Measurements from ENCODE around the gene CACNA1I. TPM values are rescaled to one million over a fixed set of nuclear protein-coding genes. Genes with fewer than 3 reads are reported as not detected.

The CACNA1I gene
- total RNA-seq, 1 experiment from 2014 or later, result 0.02 TPM

DNA sequence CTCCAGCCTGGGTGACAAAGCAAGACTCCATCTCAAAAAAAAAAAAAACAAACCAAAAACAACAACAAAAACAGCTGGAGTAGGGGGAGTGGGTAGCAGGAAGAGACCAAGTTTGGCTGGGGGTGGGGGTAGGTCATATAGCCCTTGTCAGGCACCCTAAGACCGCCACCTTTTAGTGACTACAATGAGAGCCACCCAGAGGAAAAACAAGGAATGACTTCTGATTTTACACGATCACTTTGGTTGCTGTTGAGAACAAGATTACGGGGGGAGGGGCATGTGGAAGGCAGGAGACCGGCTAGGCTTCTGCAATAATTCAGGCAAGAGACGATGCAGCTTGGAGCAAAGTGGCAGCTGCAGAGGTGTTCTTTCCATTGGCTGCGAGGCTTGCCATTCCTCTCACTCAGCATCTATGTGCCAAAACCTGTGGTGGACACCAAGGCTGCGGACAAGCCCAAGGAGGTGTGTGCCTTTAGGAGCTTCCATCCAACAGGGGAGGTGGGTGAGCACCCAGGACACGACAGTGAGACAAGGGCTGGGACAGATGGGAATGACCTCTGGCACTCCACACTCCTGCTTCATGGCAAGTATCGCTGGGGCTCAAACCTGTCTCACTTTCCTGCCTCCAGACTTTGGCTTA, 39.7 kb upstream of the CACNA1I start:
- no peak overlapping the region for H3K27ac Mint-ChIP-seq (ENCODE audit: low read depth, unreplicated experiment)
- intact Hi-C loops (cut with micrococcal nuclease), result loop anchor here (5.0 kb wide), 2 partner anchors 511 to 646 kb away; partner anchors contain the start of gene TNRC6B
- ChIA-PET POLR2A (interaction anchor here (0.5 to 5.1 kb wide), 13 partner anchors 8 to 1532 kb away, joined by 3 to 85 read pairs (median 10); partner anchors contain the start of genes ATF4, MIEF1 and RPL3), CTCF (interaction anchor here (0.6 to 26.5 kb wide), 16 partner anchors 9 to 1073 kb away, joined by 3 to 471 read pairs (median 4); partner anchors contain the start of gene RPL3)
- H3K27me3 Mint-ChIP-seq (ENCODE audit: insufficient read depth, unreplicated experiment), result no peaks in the 10 kb centered on the region
- peak overlapping the region; percentile 97 for H3K4me3 Mint-ChIP-seq (ENCODE audit: unreplicated experiment)
- H3K4me1 Mint-ChIP-seq (ENCODE audit: insufficient read depth, unreplicated experiment), result peaks cover 47% of the 10 kb centered on the region
- TF ChIP-seq, protein P1, sequence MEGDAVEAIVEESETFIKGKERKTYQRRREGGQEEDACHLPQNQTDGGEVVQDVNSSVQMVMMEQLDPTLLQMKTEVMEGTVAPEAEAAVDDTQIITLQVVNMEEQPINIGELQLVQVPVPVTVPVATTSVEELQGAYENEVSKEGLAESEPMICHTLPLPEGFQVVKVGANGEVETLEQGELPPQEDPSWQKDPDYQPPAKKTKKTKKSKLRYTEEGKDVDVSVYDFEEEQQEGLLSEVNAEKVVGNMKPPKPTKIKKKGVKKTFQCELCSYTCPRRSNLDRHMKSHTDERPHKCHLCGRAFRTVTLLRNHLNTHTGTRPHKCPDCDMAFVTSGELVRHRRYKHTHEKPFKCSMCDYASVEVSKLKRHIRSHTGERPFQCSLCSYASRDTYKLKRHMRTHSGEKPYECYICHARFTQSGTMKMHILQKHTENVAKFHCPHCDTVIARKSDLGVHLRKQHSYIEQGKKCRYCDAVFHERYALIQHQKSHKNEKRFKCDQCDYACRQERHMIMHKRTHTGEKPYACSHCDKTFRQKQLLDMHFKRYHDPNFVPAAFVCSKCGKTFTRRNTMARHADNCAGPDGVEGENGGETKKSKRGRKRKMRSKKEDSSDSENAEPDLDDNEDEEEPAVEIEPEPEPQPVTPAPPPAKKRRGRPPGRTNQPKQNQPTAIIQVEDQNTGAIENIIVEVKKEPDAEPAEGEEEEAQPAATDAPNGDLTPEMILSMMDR (IDR thresholded peaks at IDR 0.05; ENCODE audit: unreplicated experiment), result peak; percentile 17
- BruUV-seq (replicated peaks), result TSS peak; percentile 25
- H3K36me3 Mint-ChIP-seq (ENCODE audit: insufficient read depth, unreplicated experiment), result peaks cover 49% of the 10 kb centered on the region
- H3K9me3 Mint-ChIP-seq (ENCODE audit: unreplicated experiment), result no peaks in the 10 kb centered on the region
- DNase-seq (ENCODE audit: unreplicated experiment), result peak; percentile 47

DNA sequence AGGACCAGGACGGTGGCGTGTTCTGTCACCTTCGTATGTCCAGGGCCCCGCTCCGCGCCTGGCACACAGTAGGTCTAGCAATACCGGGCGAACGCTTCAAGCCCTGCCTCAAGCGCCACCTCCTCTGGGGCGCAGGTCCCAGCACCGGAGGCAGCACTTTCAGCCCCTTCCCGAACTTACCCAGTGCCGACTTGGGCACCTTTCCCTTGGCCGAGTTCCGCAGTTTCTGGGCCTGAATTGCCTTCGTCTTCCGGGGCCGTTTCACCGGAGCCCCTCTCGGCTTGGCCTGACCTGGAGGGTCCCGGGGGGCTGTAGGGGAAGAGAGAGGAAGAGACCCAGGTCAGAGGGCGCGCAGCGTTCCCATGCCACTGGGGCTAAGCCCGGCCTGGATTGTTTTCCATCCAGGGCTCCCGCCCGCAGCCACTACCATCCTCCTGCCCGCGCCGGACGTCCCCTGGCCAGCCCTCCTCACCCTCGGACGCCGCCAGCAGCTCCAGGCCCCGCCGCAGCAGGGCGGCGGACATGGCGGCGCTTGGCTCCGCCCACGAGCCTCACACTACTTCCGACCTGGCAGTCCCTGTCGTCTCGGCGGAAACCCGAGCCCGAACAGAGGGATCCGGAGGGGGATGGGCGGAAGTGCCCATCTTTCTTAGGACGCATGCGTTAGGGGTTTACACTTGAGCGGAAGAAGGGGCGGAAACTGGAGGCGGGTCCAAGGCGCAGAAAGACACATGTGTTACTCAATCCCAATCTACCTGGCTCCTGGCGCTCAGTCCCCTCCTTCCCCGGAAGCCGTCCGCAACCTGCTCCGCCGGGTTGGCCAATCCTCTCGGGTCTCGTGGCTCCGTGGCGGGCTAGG, 38.1 kb upstream of the CACNA1I start, which contains the start of gene RPS19BP1:
RPS19BP1 (minus strand) TSS at position 534 of the 859 bp plus-strand sequence; CDS start at position 524, 10 bp downstream.
- TF ChIP-seq, protein P1 (IDR thresholded peaks at IDR 0.05; ENCODE audit: unreplicated experiment), result no peak
- H3K4me3 Mint-ChIP-seq (ENCODE audit: unreplicated experiment), result peak within 1 kb of the TSS; percentile 97
- H3K9me3 Mint-ChIP-seq (ENCODE audit: unreplicated experiment), result no peaks in the 10 kb centered on the region
- ChIA-PET POLR2A (interaction anchor here (0.7 to 5.1 kb wide), 13 partner anchors 9 to 814 kb away, joined by 3 to 85 read pairs (median 8); partner anchors contain the start of genes ADSL, ATF4, MIEF1 and RPL3), CTCF (interaction anchor here (0.5 to 26.5 kb wide), 4 partner anchors 15 to 765 kb away, joined by 3 to 471 read pairs (median 11); no protein-coding TSS in a partner anchor)
- H3K27ac Mint-ChIP-seq (ENCODE audit: low read depth, unreplicated experiment), result peak within 1 kb of the TSS; percentile 87
- no peaks in the 10 kb centered on the region for H3K27me3 Mint-ChIP-seq (ENCODE audit: insufficient read depth, unreplicated experiment)
- peaks cover 47% of the 10 kb centered on the region for H3K36me3 Mint-ChIP-seq (ENCODE audit: insufficient read depth, unreplicated experiment)
- DNase-seq (ENCODE audit: unreplicated experiment), result peak; percentile 100
- peaks cover 44% of the 10 kb centered on the region for H3K4me1 Mint-ChIP-seq (ENCODE audit: insufficient read depth, unreplicated experiment)
- no TSS peak for BruUV-seq (replicated peaks)
- intact Hi-C loops (cut with micrococcal nuclease), result loop anchor here (5.0 kb wide), 2 partner anchors 510 to 645 kb away; partner anchors contain the start of gene TNRC6B

DNA sequence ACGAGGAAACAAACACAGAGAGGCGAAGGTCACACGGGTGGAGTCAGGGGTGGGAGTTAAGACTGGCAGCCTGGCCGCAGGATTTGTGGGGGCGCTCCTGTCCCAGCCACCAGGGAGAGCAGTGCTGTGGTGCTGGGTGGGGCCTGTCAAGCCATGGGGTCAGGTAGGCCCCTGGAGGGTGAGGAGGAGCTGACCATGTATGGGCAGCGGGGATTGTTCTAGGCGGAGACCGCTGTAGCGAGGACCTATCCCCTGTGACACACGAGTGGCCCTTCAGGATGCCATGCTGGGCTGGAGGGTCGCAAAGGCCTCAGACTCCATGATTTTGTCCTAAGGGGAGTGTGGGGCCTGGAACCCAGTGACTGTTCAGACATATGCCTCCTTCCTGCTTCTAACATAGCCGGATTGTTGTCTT, 36.5 kb upstream of the CACNA1I start:
- Mint-ChIP-seq H3K9me3 (ENCODE audit: unreplicated experiment) (no peaks in the 10 kb centered on the region), H3K36me3 (ENCODE audit: insufficient read depth, unreplicated experiment) (peaks cover 31% of the 10 kb centered on the region), H3K27ac (ENCODE audit: low read depth, unreplicated experiment) (no peak overlapping the region), H3K4me1 (ENCODE audit: insufficient read depth, unreplicated experiment) (peaks cover 28% of the 10 kb centered on the region), H3K27me3 (ENCODE audit: insufficient read depth, unreplicated experiment) (no peaks in the 10 kb centered on the region), H3K4me3 (ENCODE audit: unreplicated experiment) (no peak overlapping the region)
- TF ChIP-seq, protein P1 (IDR thresholded peaks at IDR 0.05; ENCODE audit: unreplicated experiment), result no peak
- DNase-seq (ENCODE audit: unreplicated experiment), result no peak
- ChIA-PET CTCF (interaction anchor here (0.6 to 26.5 kb wide), 28 partner anchors 11 to 1195 kb away, joined by 3 to 471 read pairs (median 4); partner anchors contain the start of gene ADSL), POLR2A (interaction anchor here (0.6 to 2.7 kb wide), 13 partner anchors 10 to 814 kb away, joined by 3 to 28 read pairs (median 4); partner anchors contain the start of genes ADSL, ATF4 and TNRC6B)
- intact Hi-C loops (cut with micrococcal nuclease), result loop anchor here (1.0 to 5.0 kb wide), 5 partner anchors 465 to 813 kb away; partner anchors contain the start of genes ADSL and TNRC6B
- BruUV-seq (replicated peaks), result no TSS peak

All from MCF 10A (cell line).